ENCODE measurements around the gene HOXC4. TPM values are rescaled to one million over a fixed set of nuclear protein-coding genes. Genes with fewer than 3 reads are reported as not detected.

Gene HOXC4
- total RNA-seq, 5 donors from 2014 or later (not counting 1 experiment from before 2014, with no cell fraction given), result 0.36 to 1.4 (median 0.61) TPM

GRCh38 chr12:54028314-54029201 lies 25.1 kb upstream of the HOXC4 start, which contains the start of gene HOXC6:
Gene HOXC6, plus strand, starts transcription at chr12:54028440. Its CDS starts 82 bp downstream, at chr12:54028522.
- no peak within 1 kb of the TSS for H3K27ac ChIP-seq (ENCODE audit: low read length)
- Mint-ChIP-seq H3K36me3 (no peaks in the 10 kb centered on the region), H3K27ac (peak within 1 kb of the TSS in 1 of 2 donors; percentile 50), H3K4me3 (peak within 1 kb of the TSS in 1 of 3 donors; percentile 37), H3K9me3 (peaks cover 0 to 4% (median 4%) of the 10 kb centered on the region in 3 donors), H3K27me3 (peaks cover 77 to 86% of the 10 kb centered on the region in 2 donors), H3K4me1 (peaks cover 24 to 39% (median 30%) of the 10 kb centered on the region in 3 donors)
- H3K36me3 ChIP-seq (ENCODE audit: control insufficient read depth in 2 of 2, extremely low read depth in 1 of 2, insufficient read depth in 1 of 2, low read length in 1 of 2), result no peaks in the 10 kb centered on the region
- DNase-seq (peak in 1 of 35 experiments; percentile 23), ATAC-seq (replicated peaks in 1 of 4) (peak in 1 of 4 experiments; percentile 20)
- no peak within 1 kb of the TSS for H3K4me3 ChIP-seq (ENCODE audit: control insufficient read depth in 1 of 2, extremely low read depth in 1 of 2, low read length in 1 of 2)
- CTCF ChIA-PET, result interaction anchor here (0.6 to 0.7 kb wide), 7 partner anchors 12 to 241 kb away, joined by 3 to 6 read pairs (median 3); no protein-coding TSS in a partner anchor
- peaks cover 35 to 91% of the 10 kb centered on the region in 2 experiments for H3K27me3 ChIP-seq (replicated peaks in 1 of 2; ENCODE audit: control insufficient read depth in 2 of 2, extremely low read depth in 1 of 2, insufficient read depth in 2 of 2, low read length in 1 of 2)
- H3K9me3 ChIP-seq, result no peaks in the 10 kb centered on the region
- POLR2A ChIA-PET, result interaction anchor here in 1 of 2 donors (0.6 kb wide), 1 partner anchor 163 kb away, joined by 6 read pairs; no protein-coding TSS in a partner anchor
- 10% methylated on average over 24 of the region's 36 CpGs for WGBS (ENCODE audit: insufficient coverage)
- peaks cover 0 to 43% of the 10 kb centered on the region in 2 experiments for H3K4me1 ChIP-seq (ENCODE audit: control insufficient read depth in 1 of 2, extremely low read depth in 1 of 2, insufficient read depth in 2 of 2, low read length in 2 of 2)

- 24% methylated on average over 36 of the region's 53 CpGs for WGBS (ENCODE audit: insufficient coverage)
- peak overlapping the region in 1 of 2 donors; percentile 39 for H3K27ac Mint-ChIP-seq
- H3K4me1 ChIP-seq (ENCODE audit: control insufficient read depth in 1 of 2, extremely low read depth in 1 of 2, insufficient read depth in 2 of 2, low read length in 2 of 2), result peaks cover 0 to 55% of the 10 kb centered on the region in 2 experiments
- peaks cover 32 to 91% of the 10 kb centered on the region in 2 experiments for H3K27me3 ChIP-seq (replicated peaks in 1 of 2; ENCODE audit: control insufficient read depth in 2 of 2, extremely low read depth in 1 of 2, insufficient read depth in 2 of 2, low read length in 1 of 2)
- no peak overlapping the region for H3K4me3 Mint-ChIP-seq
- no peaks in the 10 kb centered on the region for H3K36me3 Mint-ChIP-seq
- no peak for ATAC-seq (replicated peaks in 1 of 4)
- H3K27ac ChIP-seq (ENCODE audit: low read length), result no peak overlapping the region
- no peak overlapping the region for H3K4me3 ChIP-seq (ENCODE audit: control insufficient read depth in 1 of 2, extremely low read depth in 1 of 2, low read length in 1 of 2)
- H3K4me1 Mint-ChIP-seq, result peaks cover 29 to 46% (median 34%) of the 10 kb centered on the region in 3 donors
- DNase-seq, result no peak
- ChIA-PET CTCF (interaction anchor here (0.6 to 0.9 kb wide), 2 partner anchors 171 to 673 kb away, joined by 3 to 7 read pairs; no protein-coding TSS in a partner anchor), POLR2A (interaction anchor here in 1 of 2 donors (0.5 kb wide), 1 partner anchor 14 kb away, joined by 11 read pairs; no protein-coding TSS in a partner anchor)
- H3K27me3 Mint-ChIP-seq, result peaks cover 72 to 84% of the 10 kb centered on the region in 2 donors
- H3K36me3 ChIP-seq (ENCODE audit: control insufficient read depth in 2 of 2, extremely low read depth in 1 of 2, insufficient read depth in 1 of 2, low read length in 1 of 2), result no peaks in the 10 kb centered on the region
- H3K9me3 ChIP-seq, result no peaks in the 10 kb centered on the region
- H3K9me3 Mint-ChIP-seq, result peaks cover 0 to 4% (median 4%) of the 10 kb centered on the region in 3 donors
Observed at GRCh38 chr12:54029529-54030441, 23.9 kb upstream of the HOXC4 start.

GRCh38 chr12:54030442-54030801 lies 23.2 kb upstream of the HOXC4 start:
- Histone ChIP-seq H3K27me3 (replicated peaks in 1 of 2; ENCODE audit: control insufficient read depth in 2 of 2, extremely low read depth in 1 of 2, insufficient read depth in 2 of 2, low read length in 1 of 2) (peaks cover 31 to 94% of the 10 kb centered on the region in 2 experiments), H3K4me1 (ENCODE audit: control insufficient read depth in 1 of 2, extremely low read depth in 1 of 2, insufficient read depth in 2 of 2, low read length in 2 of 2) (peaks cover 0 to 56% of the 10 kb centered on the region in 2 experiments), H3K4me3 (ENCODE audit: control insufficient read depth in 1 of 2, extremely low read depth in 1 of 2, low read length in 1 of 2) (no peak overlapping the region), H3K36me3 (ENCODE audit: control insufficient read depth in 2 of 2, extremely low read depth in 1 of 2, insufficient read depth in 1 of 2, low read length in 1 of 2) (no peaks in the 10 kb centered on the region), H3K9me3 (no peaks in the 10 kb centered on the region), H3K27ac (ENCODE audit: low read length) (no peak overlapping the region)
- peaks cover 31 to 50% (median 37%) of the 10 kb centered on the region in 3 donors for H3K4me1 Mint-ChIP-seq
- peaks cover 0 to 4% (median 4%) of the 10 kb centered on the region in 3 donors for H3K9me3 Mint-ChIP-seq
- WGBS (ENCODE audit: insufficient coverage), result no CpG with 5 or more reads among the region's 7 CpGs
- peaks cover 70 to 86% of the 10 kb centered on the region in 2 donors for H3K27me3 Mint-ChIP-seq
- H3K27ac Mint-ChIP-seq, result no peak overlapping the region
- ChIA-PET CTCF (interaction anchor here (0.6 to 0.9 kb wide), 2 partner anchors 171 to 673 kb away, joined by 3 to 7 read pairs; no protein-coding TSS in a partner anchor), POLR2A (no interaction called here)
- no peak for ATAC-seq (replicated peaks in 1 of 4)
- no peaks in the 10 kb centered on the region for H3K36me3 Mint-ChIP-seq
- no peak overlapping the region for H3K4me3 Mint-ChIP-seq
- no peak for DNase-seq

GRCh38 chr12:54030889-54031471 lies 22.7 kb upstream of the HOXC4 start:
- peaks cover 0 to 56% of the 10 kb centered on the region in 2 experiments for H3K4me1 ChIP-seq (ENCODE audit: control insufficient read depth in 1 of 2, extremely low read depth in 1 of 2, insufficient read depth in 2 of 2, low read length in 2 of 2)
- ChIA-PET CTCF (interaction anchor here (0.9 to 2.7 kb wide), 3 partner anchors 14 to 170 kb away, joined by 3 to 27 read pairs (median 5); no protein-coding TSS in a partner anchor), POLR2A (no interaction called here)
- peaks cover 0 to 4% (median 4%) of the 10 kb centered on the region in 3 donors for H3K9me3 Mint-ChIP-seq
- no peak overlapping the region for H3K4me3 Mint-ChIP-seq
- peaks cover 31 to 50% (median 37%) of the 10 kb centered on the region in 3 donors for H3K4me1 Mint-ChIP-seq
- no peak overlapping the region for H3K4me3 ChIP-seq (ENCODE audit: control insufficient read depth in 1 of 2, extremely low read depth in 1 of 2, low read length in 1 of 2)
- no peak overlapping the region for H3K27ac ChIP-seq (ENCODE audit: low read length)
- no peaks in the 10 kb centered on the region for H3K36me3 ChIP-seq (ENCODE audit: control insufficient read depth in 2 of 2, extremely low read depth in 1 of 2, insufficient read depth in 1 of 2, low read length in 1 of 2)
- H3K36me3 Mint-ChIP-seq, result no peaks in the 10 kb centered on the region
- no peak overlapping the region for H3K27ac Mint-ChIP-seq
- ATAC-seq (replicated peaks in 1 of 4) (no peak), DNase-seq (no peak)
- H3K27me3 ChIP-seq (replicated peaks in 1 of 2; ENCODE audit: control insufficient read depth in 2 of 2, extremely low read depth in 1 of 2, insufficient read depth in 2 of 2, low read length in 1 of 2), result peaks cover 30 to 93% of the 10 kb centered on the region in 2 experiments
- H3K9me3 ChIP-seq, result no peaks in the 10 kb centered on the region
- 12% methylated on average over 34 of the region's 46 CpGs for WGBS (ENCODE audit: insufficient coverage)
- peaks cover 71 to 86% of the 10 kb centered on the region in 2 donors for H3K27me3 Mint-ChIP-seq

- no peak overlapping the region for H3K27ac Mint-ChIP-seq
- no peak overlapping the region for H3K27ac ChIP-seq (ENCODE audit: low read length)
- no peak for ATAC-seq (replicated peaks in 1 of 4)
- H3K4me1 Mint-ChIP-seq, result peaks cover 31 to 49% (median 37%) of the 10 kb centered on the region in 3 donors
- H3K4me1 ChIP-seq (ENCODE audit: control insufficient read depth in 1 of 2, extremely low read depth in 1 of 2, insufficient read depth in 2 of 2, low read length in 2 of 2), result peaks cover 0 to 56% of the 10 kb centered on the region in 2 experiments
- 61% methylated on average over 2 of the region's 16 CpGs for WGBS (ENCODE audit: insufficient coverage)
- peaks cover 0 to 4% (median 4%) of the 10 kb centered on the region in 3 donors for H3K9me3 Mint-ChIP-seq
- H3K9me3 ChIP-seq, result no peaks in the 10 kb centered on the region
- peaks cover 71 to 84% of the 10 kb centered on the region in 2 donors for H3K27me3 Mint-ChIP-seq
- peaks cover 27 to 95% of the 10 kb centered on the region in 2 experiments for H3K27me3 ChIP-seq (replicated peaks in 1 of 2; ENCODE audit: control insufficient read depth in 2 of 2, extremely low read depth in 1 of 2, insufficient read depth in 2 of 2, low read length in 1 of 2)
- H3K36me3 ChIP-seq (ENCODE audit: control insufficient read depth in 2 of 2, extremely low read depth in 1 of 2, insufficient read depth in 1 of 2, low read length in 1 of 2), result no peaks in the 10 kb centered on the region
- ChIA-PET CTCF (interaction anchor here (0.6 to 2.7 kb wide), 4 partner anchors 14 to 160 kb away, joined by 5 to 27 read pairs (median 6); no protein-coding TSS in a partner anchor), POLR2A (interaction anchor here in 1 of 2 donors (1.1 kb wide), 1 partner anchor 159 kb away, joined by 8 read pairs; no protein-coding TSS in a partner anchor)
- no peak overlapping the region for H3K4me3 Mint-ChIP-seq
- no peak for DNase-seq
- no peak overlapping the region for H3K4me3 ChIP-seq (ENCODE audit: control insufficient read depth in 1 of 2, extremely low read depth in 1 of 2, low read length in 1 of 2)
- H3K36me3 Mint-ChIP-seq, result no peaks in the 10 kb centered on the region
Observed at GRCh38 chr12:54031480-54031879, 22.2 kb upstream of the HOXC4 start.

All from T-cell (primary cell).